ENCODE measurements around the gene MAP2. TPM values are rescaled to one million over a fixed set of nuclear protein-coding genes. Genes with fewer than 3 reads are reported as not detected.

Gene MAP2
- total and polyA plus RNA-seq, 9 donors, result 5.4 to 23.9 (median 9.6) TPM

DNA sequence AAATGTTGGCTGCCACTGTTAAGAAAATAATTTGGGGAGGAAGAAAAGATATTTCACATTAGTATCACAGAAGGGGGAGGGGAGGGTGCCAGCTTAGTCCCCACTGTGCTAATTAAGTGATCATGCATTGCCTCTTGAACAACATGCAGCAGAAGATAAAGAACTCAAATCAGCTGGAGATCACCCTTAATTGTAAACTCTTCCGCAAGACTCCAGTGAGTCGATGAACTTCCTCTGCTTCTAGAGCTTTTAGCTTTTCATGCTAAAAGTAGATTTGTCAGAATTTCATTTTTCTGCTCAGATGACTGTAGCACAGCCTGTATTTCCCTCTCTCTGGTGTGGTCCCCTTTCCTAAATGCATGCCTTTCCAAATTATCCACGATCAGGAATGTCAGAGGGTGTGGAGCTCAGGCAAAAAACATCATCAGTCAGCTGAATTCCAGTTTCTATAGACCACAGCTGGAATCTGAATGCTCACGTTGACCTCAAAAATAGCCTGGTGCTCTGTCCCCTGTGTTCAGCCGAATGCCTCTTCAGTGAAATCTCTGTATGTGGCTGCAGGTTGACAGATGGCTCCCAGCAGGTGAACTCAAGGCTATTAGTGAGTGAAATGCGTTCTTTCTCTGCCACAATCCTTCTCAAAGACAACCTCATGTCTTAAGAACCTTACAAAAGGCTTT, 191.0 kb downstream of the MAP2 start:
- TF ChIP-seq, protein P1, sequence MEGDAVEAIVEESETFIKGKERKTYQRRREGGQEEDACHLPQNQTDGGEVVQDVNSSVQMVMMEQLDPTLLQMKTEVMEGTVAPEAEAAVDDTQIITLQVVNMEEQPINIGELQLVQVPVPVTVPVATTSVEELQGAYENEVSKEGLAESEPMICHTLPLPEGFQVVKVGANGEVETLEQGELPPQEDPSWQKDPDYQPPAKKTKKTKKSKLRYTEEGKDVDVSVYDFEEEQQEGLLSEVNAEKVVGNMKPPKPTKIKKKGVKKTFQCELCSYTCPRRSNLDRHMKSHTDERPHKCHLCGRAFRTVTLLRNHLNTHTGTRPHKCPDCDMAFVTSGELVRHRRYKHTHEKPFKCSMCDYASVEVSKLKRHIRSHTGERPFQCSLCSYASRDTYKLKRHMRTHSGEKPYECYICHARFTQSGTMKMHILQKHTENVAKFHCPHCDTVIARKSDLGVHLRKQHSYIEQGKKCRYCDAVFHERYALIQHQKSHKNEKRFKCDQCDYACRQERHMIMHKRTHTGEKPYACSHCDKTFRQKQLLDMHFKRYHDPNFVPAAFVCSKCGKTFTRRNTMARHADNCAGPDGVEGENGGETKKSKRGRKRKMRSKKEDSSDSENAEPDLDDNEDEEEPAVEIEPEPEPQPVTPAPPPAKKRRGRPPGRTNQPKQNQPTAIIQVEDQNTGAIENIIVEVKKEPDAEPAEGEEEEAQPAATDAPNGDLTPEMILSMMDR (IDR thresholded peaks at IDR 0.05), result no peak
- TF ChIP-seq EP300 (IDR thresholded peaks at IDR 0.05), result no peak
- TF ChIP-seq POLR2A (IDR thresholded peaks at IDR 0.05), result no peak
- 73 to 77% (median 76%) methylated on average over 6 of the region's 6 CpGs for WGBS, 3 donors
- no peaks in the 10 kb centered on the region for H3K36me3 ChIP-seq
- no peaks in the 10 kb centered on the region for H3K9me3 ChIP-seq
- no peak for DNase-seq
- H3K27ac ChIP-seq, result no peak overlapping the region
- no peaks in the 10 kb centered on the region for H3K4me1 ChIP-seq (ENCODE audit: insufficient read depth)
- no peaks in the 10 kb centered on the region for H3K27me3 ChIP-seq
- intact Hi-C loops (cut with DNase I), result no loop called here
- H3K4me3 ChIP-seq, result no peak overlapping the region

DNA sequence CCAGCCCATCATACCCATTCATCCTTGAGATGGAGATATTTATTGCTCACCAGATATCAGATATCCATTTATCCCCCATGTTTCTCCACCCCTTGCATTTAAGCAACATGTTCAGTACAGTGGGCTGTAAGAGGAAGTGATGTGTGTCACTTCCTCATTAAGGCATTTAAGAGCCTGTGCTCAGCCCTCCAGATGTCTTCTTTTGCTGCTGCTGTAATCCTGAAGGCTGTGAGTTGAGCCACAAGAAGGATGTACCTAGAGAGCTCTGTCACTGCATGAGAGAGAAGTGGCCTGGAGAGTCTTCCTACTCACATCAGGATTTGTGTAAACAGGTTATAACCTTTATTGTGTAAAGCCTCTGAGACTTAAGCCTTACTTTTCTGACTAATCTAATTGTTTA, 195.9 kb downstream of the MAP2 start:
- Histone ChIP-seq H3K9me3 (no peaks in the 10 kb centered on the region), H3K4me1 (ENCODE audit: insufficient read depth) (no peaks in the 10 kb centered on the region), H3K27ac (no peak overlapping the region), H3K4me3 (no peak overlapping the region), H3K27me3 (no peaks in the 10 kb centered on the region), H3K36me3 (no peaks in the 10 kb centered on the region)
- DNase-seq, result no peak
- intact Hi-C loops (cut with DNase I), result no loop called here
- no peak for TF ChIP-seq EP300 (IDR thresholded peaks at IDR 0.05)
- TF ChIP-seq, protein P1 (IDR thresholded peaks at IDR 0.05), result no peak
- TF ChIP-seq POLR2A (IDR thresholded peaks at IDR 0.05), result no peak

DNA sequence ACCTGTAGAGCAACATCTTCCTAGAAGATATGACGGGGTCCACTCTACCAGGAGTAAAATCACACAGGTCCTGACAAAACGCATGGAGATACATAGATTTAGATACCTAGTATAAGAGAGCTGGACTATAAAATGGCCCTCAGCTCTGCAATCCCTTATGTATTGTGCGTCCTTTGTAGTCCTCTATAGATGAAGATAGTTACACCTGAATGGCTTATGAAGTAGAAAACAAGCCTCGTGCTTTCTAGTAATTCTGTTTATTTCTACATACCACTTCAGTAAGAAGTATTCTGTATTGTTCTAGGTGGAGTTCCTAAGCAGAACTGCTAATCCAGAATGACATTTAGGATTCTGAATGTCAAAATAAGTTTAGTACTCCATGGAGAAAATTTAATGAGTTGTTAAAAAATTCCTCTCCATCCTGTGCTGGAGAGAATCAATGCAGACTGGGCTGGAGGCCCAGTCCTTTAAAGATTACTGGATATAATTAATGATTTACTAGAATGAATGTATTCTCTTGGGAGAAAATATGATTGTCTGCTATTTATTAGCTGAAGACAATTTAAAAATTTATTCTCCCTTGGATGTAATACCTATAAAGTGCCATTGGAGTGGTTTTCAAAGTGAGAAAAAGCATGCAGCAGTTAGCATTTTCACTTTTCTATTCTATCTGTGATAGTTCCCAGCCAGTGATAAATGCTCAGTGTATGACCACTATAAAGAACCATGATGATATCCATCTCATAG, 200.5 kb downstream of the MAP2 start:
- H3K9me3 ChIP-seq, result no peaks in the 10 kb centered on the region
- no peaks in the 10 kb centered on the region for H3K27me3 ChIP-seq
- no peak for TF ChIP-seq POLR2A (IDR thresholded peaks at IDR 0.05)
- TF ChIP-seq, protein P1 (IDR thresholded peaks at IDR 0.05), result no peak
- TF ChIP-seq EP300 (IDR thresholded peaks at IDR 0.05), result no peak
- no peak overlapping the region for H3K4me3 ChIP-seq
- no peaks in the 10 kb centered on the region for H3K36me3 ChIP-seq
- DNase-seq, result no peak
- 91 to 97% (median 93%) methylated on average over 4 of the region's 4 CpGs for WGBS, 3 donors
- H3K4me1 ChIP-seq (ENCODE audit: insufficient read depth), result no peaks in the 10 kb centered on the region
- intact Hi-C loops (cut with DNase I), result no loop called here
- no peak overlapping the region for H3K27ac ChIP-seq

DNA sequence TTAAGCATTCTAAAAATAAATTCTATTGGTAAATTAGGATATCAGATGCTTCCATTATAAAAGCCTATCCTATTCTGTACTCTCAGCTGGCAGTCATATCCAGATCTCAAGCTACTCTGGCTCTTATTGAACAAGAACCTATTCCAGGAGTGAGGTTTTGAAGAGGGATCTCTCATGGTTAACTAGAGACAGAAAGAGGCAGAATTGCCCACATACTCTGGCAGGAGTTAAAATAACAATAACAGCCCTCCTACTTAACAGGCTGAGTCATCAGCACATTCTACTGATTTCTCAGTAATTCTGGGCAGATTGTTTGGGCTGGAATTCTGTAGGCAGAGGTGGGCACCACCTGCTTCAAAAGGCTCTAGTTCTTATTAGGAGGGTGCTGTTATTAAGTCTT, 205.8 kb downstream of the MAP2 start:
- intact Hi-C loops (cut with DNase I), result no loop called here
- Histone ChIP-seq H3K36me3 (no peaks in the 10 kb centered on the region), H3K4me3 (no peak overlapping the region), H3K27me3 (no peaks in the 10 kb centered on the region), H3K9me3 (no peaks in the 10 kb centered on the region), H3K4me1 (ENCODE audit: insufficient read depth) (no peaks in the 10 kb centered on the region), H3K27ac (no peak overlapping the region)
- no peak for DNase-seq
- no peak for TF ChIP-seq EP300 (IDR thresholded peaks at IDR 0.05)
- TF ChIP-seq POLR2A (IDR thresholded peaks at IDR 0.05), result no peak
- TF ChIP-seq, protein P1 (IDR thresholded peaks at IDR 0.05), result no peak

All from ovary (tissue), 9 donors.